ENCODE data around the gene CEP350. TPM values are rescaled to one million over a fixed set of nuclear protein-coding genes. Genes with fewer than 3 reads are reported as not detected.
A peak's percentile ranks its signal among the peaks of the same experiment; 100 is the strongest.

The CEP350 gene, protein sequence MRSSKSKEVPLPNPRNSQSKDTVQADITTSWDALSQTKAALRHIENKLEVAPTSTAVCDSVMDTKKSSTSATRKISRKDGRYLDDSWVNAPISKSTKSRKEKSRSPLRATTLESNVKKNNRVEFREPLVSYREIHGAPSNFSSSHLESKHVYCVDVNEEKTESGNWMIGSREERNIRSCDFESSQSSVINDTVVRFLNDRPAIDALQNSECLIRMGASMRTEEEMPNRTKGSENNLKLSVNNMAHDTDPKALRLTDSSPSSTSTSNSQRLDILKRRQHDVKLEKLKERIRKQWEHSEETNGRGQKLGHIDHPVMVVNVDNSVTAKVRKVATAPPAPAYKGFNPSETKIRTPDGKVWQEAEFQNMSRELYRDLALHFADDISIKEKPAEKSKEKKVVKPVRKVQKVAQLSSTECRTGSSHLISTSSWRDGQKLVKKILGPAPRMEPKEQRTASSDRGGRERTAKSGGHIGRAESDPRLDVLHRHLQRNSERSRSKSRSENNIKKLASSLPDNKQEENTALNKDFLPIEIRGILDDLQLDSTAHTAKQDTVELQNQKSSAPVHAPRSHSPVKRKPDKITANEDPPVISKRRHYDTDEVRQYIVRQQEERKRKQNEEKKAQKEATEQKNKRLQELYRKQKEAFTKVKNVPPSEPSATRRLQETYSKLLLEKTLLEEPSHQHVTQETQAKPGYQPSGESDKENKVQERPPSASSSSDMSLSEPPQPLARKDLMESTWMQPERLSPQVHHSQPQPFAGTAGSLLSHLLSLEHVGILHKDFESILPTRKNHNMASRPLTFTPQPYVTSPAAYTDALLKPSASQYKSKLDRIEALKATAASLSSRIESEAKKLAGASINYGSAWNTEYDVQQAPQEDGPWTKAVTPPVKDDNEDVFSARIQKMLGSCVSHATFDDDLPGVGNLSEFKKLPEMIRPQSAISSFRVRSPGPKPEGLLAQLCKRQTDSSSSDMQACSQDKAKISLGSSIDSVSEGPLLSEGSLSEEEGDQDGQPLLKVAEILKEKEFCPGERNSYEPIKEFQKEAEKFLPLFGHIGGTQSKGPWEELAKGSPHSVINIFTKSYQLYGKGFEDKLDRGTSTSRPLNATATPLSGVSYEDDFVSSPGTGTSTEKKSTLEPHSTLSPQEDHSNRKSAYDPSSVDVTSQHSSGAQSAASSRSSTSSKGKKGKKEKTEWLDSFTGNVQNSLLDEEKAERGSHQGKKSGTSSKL (N-terminal part only)
- 10 to 100 TPM; 70.0 to 72.6 TPM for total RNA-seq

- peaks cover 5% of the 10 kb centered on the region for H3K9me3 Mint-ChIP-seq
- peak within 1 kb of the TSS; percentile 94 to 96 for H3K27ac Mint-ChIP-seq
- no peaks in the 10 kb centered on the region for H3K36me3 Mint-ChIP-seq
- peak within 1 kb of the TSS; percentile 97 for H3K4me3 Mint-ChIP-seq
- ATAC-seq, result peak; percentile 97 to 98
- H3K4me1 Mint-ChIP-seq (ENCODE audit: low read depth in 2 of 2), result peaks cover 32 to 48% of the 10 kb centered on the region in 2 donors
- DNase-seq (ENCODE audit: low spot score), result peak; percentile 97
- H3K27me3 Mint-ChIP-seq, result no peaks in the 10 kb centered on the region
Measured at GRCh38 chr1:179954493-179955286, at the start of gene CEP350. Gene CEP350 (plus strand): TSS chr1:179954810. CDS start chr1:179986182, 31,372 bp downstream.

DNA sequence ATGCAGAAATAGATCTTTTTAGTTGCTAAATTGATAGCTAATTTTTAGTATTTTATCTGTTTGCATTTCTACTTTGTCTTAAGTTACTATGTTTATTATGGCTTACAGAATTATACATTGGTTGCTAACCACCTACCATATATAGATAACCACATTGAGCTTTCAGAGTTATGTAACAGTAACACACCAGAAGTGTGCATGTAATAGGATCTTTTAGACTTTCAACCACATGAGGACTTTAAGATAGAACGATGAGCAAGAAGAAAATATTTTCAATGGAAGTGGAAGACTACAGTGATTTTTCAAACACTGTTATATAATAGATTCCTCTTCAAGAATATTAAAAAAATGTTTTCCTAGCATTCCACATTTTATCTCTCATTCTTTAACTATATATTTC, 43.7 kb upstream of the CEP350 start:
- H3K9me3 Mint-ChIP-seq, result no peaks in the 10 kb centered on the region
- H3K27me3 Mint-ChIP-seq, result no peaks in the 10 kb centered on the region
- peak in 1 of 2 donors; percentile 52 for ATAC-seq
- peak overlapping the region in 1 of 2 donors; percentile 44 for H3K27ac Mint-ChIP-seq
- no peak for DNase-seq (ENCODE audit: low spot score)
- no peak overlapping the region for H3K4me3 Mint-ChIP-seq
- peaks cover 11% of the 10 kb centered on the region for H3K36me3 Mint-ChIP-seq
- peaks cover 11 to 20% of the 10 kb centered on the region in 2 donors for H3K4me1 Mint-ChIP-seq (ENCODE audit: low read depth in 2 of 2)

- no peak for ATAC-seq
- H3K4me3 Mint-ChIP-seq, result no peak overlapping the region
- H3K9me3 Mint-ChIP-seq, result no peaks in the 10 kb centered on the region
- peaks cover 11% of the 10 kb centered on the region for H3K36me3 Mint-ChIP-seq
- DNase-seq (ENCODE audit: low spot score), result no peak
- peaks cover 11 to 20% of the 10 kb centered on the region in 2 donors for H3K4me1 Mint-ChIP-seq (ENCODE audit: low read depth in 2 of 2)
- H3K27me3 Mint-ChIP-seq, result no peaks in the 10 kb centered on the region
- peak overlapping the region in 1 of 2 donors; percentile 44 for H3K27ac Mint-ChIP-seq
Measured at GRCh38 chr1:179911812-179912211, 42.8 kb upstream of the CEP350 start.

- Mint-ChIP-seq H3K9me3 (no peaks in the 10 kb centered on the region), H3K4me3 (peak overlapping the region; percentile 16), H3K4me1 (ENCODE audit: low read depth in 2 of 2) (peaks cover 15 to 17% of the 10 kb centered on the region in 2 donors), H3K36me3 (peaks cover 25% of the 10 kb centered on the region), H3K27ac (peak overlapping the region; percentile 68 to 76), H3K27me3 (no peaks in the 10 kb centered on the region)
- no peak for DNase-seq (ENCODE audit: low spot score)
- peak; percentile 64 to 76 for ATAC-seq
Measured at GRCh38 chr1:179917601-179918429, 36.8 kb upstream of the CEP350 start.

DNA sequence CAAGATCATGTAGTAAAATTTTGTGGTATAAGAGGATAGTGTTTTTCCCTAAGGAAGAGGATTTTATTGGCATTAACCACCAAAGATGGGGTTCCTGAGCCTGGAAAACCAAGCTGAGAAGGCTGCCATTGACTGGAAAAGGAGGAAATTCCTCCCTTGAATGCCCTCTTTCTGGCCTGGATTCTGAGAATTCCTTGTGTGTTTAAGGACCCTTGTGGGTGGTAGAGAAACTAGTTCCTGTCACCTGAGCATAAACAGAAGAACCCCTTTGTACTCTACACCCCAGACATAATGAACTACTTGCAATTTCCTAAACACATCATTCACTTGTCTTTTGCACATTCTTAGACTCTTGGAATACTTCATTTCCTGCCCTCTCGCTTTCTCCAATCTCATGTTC, 33.1 kb upstream of the CEP350 start:
- ATAC-seq, result no peak
- H3K36me3 Mint-ChIP-seq, result peaks cover 25% of the 10 kb centered on the region
- H3K27me3 Mint-ChIP-seq, result no peaks in the 10 kb centered on the region
- H3K9me3 Mint-ChIP-seq, result no peaks in the 10 kb centered on the region
- H3K4me1 Mint-ChIP-seq (ENCODE audit: low read depth in 2 of 2), result peaks cover 15 to 17% of the 10 kb centered on the region in 2 donors
- H3K27ac Mint-ChIP-seq, result no peak overlapping the region
- no peak for DNase-seq (ENCODE audit: low spot score)
- no peak overlapping the region for H3K4me3 Mint-ChIP-seq

DNA sequence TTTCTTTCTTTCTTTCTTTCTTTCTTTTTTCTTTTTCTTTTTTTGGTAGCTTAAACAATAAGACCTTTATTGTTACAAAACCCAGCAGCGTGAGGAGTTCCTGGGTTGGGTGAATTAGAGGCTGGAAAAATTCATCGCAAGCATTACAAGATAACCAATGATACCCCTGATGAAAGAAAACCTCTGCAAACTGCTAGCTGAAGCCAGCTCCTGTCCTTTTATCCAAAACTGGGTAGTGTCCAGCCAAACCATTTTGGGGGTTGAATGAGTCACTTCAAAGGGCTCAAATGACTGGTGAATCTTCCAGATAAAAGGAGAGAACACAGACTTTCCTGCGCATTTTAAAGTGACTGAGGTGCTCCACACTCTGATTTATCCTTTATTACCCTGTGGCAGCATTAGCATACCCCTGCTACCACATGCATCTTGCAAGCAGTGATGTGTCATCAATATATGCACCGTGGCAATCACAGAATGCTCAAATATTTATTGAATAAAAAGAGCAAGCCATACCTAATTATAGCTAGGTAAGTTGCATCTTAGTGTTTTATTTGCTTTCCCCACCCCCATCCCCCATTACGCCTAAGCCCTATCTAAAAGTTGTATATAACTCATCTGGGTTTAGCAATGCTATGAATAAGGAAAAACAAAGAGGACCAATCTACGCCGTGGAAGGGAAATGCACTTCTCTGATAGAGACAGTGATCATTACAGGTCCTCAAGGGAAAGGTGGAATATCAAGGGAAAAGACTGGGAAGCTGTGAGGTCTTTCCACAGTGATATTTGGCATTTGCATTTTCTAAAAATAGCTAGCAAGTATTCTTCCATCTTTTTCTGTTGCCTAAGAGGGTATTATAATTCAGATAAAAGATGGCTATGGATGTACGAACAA, 32.4 kb upstream of the CEP350 start:
- Mint-ChIP-seq H3K4me1 (ENCODE audit: low read depth in 2 of 2) (peaks cover 14 to 16% of the 10 kb centered on the region in 2 donors), H3K4me3 (no peak overlapping the region), H3K36me3 (peaks cover 24% of the 10 kb centered on the region), H3K27ac (no peak overlapping the region), H3K9me3 (no peaks in the 10 kb centered on the region), H3K27me3 (no peaks in the 10 kb centered on the region)
- ATAC-seq (no peak), DNase-seq (ENCODE audit: low spot score) (no peak)

DNA sequence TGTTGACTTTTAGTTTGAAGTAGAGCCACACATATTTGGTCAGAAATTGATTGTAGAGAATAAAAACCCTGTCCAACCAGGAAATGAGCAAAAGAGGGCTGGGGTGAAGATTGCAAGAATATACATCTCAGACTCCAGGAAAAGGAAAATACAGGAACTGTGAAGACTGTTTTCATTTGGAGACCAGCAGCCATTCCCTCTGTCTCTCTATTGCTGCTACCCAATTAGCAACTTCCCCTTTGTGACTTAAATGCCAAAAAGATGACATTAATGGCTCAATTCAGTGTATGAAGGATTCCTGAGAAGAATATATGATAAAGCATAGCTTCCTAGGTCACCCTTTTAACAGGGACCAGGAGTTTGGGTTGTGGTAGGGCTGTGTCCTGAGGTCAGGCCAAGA, 31.6 kb upstream of the CEP350 start:
- DNase-seq (ENCODE audit: low spot score), result no peak
- no peaks in the 10 kb centered on the region for H3K9me3 Mint-ChIP-seq
- H3K36me3 Mint-ChIP-seq, result peaks cover 16% of the 10 kb centered on the region
- no peak overlapping the region for H3K4me3 Mint-ChIP-seq
- H3K27me3 Mint-ChIP-seq, result no peaks in the 10 kb centered on the region
- no peak overlapping the region for H3K27ac Mint-ChIP-seq
- H3K4me1 Mint-ChIP-seq (ENCODE audit: low read depth in 2 of 2), result peaks cover 6 to 8% of the 10 kb centered on the region in 2 donors
- ATAC-seq, result no peak

DNA sequence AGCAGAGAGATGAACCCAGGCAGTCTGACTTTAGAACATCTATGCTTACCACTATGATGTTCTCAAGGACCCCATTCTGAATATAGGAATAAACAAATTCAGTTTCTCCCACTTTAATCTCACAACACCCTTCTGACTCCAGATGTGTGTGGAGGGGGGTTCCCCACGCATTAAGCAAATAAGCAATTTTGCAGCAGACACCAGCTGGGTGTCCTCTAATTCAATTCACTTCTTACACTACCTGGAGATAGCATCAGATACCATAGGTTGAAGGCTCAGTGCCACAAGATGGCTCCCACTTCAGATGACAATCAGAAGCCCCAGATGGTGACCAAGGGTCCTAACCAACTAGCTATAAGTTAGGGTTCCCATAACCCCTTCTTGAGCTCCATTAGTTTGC, 30.3 kb upstream of the CEP350 start:
- DNase-seq (ENCODE audit: low spot score) (no peak), ATAC-seq (no peak)
- H3K4me3 Mint-ChIP-seq, result no peak overlapping the region
- H3K4me1 Mint-ChIP-seq (ENCODE audit: low read depth in 2 of 2), result no peaks in the 10 kb centered on the region
- H3K36me3 Mint-ChIP-seq, result peaks cover 11% of the 10 kb centered on the region
- no peak overlapping the region for H3K27ac Mint-ChIP-seq
- no peaks in the 10 kb centered on the region for H3K27me3 Mint-ChIP-seq
- no peaks in the 10 kb centered on the region for H3K9me3 Mint-ChIP-seq

DNA sequence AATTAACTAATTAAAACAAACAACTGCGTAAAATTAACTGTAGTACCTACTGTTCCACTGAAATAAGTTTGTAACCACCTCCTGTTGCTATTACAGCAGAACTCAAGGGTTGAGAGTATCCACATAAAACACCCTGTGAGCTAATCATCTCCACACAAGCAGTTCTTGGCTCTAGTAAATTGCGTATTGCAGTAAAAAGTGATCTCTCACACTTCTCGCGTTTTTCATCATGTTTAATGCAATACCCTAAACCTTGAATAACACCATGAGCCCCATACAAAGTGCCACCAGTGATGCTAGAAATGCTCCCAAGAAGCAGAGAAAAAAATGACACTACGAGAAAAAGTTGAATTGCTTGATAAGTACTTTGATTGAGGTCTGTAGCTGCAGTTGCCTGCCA, 29.3 kb upstream of the CEP350 start:
- H3K4me1 Mint-ChIP-seq (ENCODE audit: low read depth in 2 of 2), result no peaks in the 10 kb centered on the region
- ATAC-seq, result no peak
- DNase-seq (ENCODE audit: low spot score), result no peak
- peaks cover 7% of the 10 kb centered on the region for H3K36me3 Mint-ChIP-seq
- no peak overlapping the region for H3K4me3 Mint-ChIP-seq
- H3K27me3 Mint-ChIP-seq, result no peaks in the 10 kb centered on the region
- no peak overlapping the region for H3K27ac Mint-ChIP-seq
- no peaks in the 10 kb centered on the region for H3K9me3 Mint-ChIP-seq

DNA sequence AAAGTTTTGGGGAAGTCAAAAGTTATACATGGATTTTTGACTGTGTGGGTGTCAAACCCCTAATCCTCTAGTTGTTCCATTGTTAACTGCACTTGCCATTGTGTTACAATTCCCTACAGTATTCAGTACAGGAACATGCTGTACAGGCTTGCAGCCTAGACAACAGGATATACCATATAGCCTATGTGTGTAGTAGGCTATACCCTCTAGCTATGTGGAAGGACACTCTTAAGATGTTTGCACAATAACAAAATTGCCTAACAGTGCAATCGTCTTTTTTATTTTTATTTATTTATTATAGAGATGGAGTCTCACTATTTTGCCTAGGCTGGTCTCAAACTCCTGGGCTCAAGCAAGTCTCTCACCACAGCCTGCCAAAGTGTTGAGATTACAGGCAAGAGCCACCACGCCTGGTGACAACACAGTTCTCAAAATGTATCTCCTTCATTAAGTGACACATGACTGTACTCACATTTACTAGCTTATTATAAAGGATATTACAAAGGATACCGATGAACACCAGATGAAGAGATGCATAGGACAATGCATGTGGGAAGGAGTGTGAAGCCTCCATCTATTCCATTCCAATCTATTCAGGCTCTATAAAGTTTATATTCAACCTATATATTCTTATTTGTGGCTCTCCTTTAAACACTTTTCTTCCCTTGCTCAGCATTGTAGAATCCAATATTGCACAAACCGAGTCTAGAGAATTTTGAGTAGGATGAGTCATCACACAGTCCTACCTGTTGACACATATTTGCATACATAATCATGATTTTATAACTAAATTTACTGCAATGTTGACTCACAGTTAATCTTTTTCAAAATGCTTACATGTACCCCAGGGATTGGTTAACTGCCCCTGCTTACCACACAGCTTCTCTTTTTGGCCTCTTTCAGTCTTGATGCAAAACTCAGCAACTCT, 28.4 kb upstream of the CEP350 start:
- peaks cover 7% of the 10 kb centered on the region for H3K36me3 Mint-ChIP-seq
- no peaks in the 10 kb centered on the region for H3K4me1 Mint-ChIP-seq (ENCODE audit: low read depth in 2 of 2)
- H3K9me3 Mint-ChIP-seq, result no peaks in the 10 kb centered on the region
- H3K4me3 Mint-ChIP-seq, result no peak overlapping the region
- DNase-seq (ENCODE audit: low spot score) (no peak), ATAC-seq (peak in 1 of 2 donors; percentile 73)
- H3K27me3 Mint-ChIP-seq, result no peaks in the 10 kb centered on the region
- H3K27ac Mint-ChIP-seq, result no peak overlapping the region

DNA sequence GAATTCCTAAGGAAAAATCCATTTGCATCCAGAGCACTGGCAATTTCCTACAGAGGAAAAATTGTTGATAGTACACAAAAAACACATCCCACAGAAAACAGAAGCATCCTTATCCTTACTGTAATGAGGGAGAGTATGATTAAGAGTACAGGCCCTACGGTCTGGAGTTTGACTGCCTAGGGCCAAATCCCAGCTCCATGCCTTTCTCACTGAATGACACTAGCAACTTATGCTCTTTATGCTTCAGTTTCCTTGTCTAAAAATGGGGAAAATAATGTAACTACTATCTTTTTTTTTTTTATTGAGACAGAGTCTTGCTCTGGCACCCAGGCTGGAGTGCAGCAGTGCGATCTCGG, 27.8 kb upstream of the CEP350 start:
- H3K9me3 Mint-ChIP-seq, result no peaks in the 10 kb centered on the region
- peaks cover 3% of the 10 kb centered on the region for H3K36me3 Mint-ChIP-seq
- no peak for ATAC-seq
- no peaks in the 10 kb centered on the region for H3K27me3 Mint-ChIP-seq
- H3K4me1 Mint-ChIP-seq (ENCODE audit: low read depth in 2 of 2), result no peaks in the 10 kb centered on the region
- DNase-seq (ENCODE audit: low spot score), result no peak
- no peak overlapping the region for H3K27ac Mint-ChIP-seq
- no peak overlapping the region for H3K4me3 Mint-ChIP-seq
